HCT116 (cell line): ENCODE data around the gene NPFFR1. TPM values are rescaled to one million over a fixed set of nuclear protein-coding genes. Genes with fewer than 3 reads are reported as not detected.
A peak's percentile ranks its signal among the peaks of the same experiment; 100 is the strongest.

ENCODE experiments used
- ATAC-seq: fragments of 200-7000 bp; cut with Tn5 transposase; 2 replicates; pipeline ENCODE4 v1.9.1; 2020; ENCODE audit warnings: mild to moderate bottlenecking, moderate library complexity
- BruUV-seq: library from RNA; stranded (reverse); fragments of 400-500 nt; replicated peaks from 2 replicates; lab custom pipeline; 2021; lab: Mats Ljungman, UMichigan
- CTCF ChIA-PET: fragments of 300-600 bp; sonication (Branson Sonifier 250); formaldehyde crosslinking; loops from one replicate; lab custom pipeline; 2021; ENCODE audit warnings: antibody characterized with exemption; lab: Charles Lee
- POLR2A ChIA-PET: fragments of 300-600, 350-600 bp; sonication (Branson Sonifier 250); formaldehyde crosslinking; loops from one replicate; lab custom pipeline; 2021; ENCODE audit warnings: antibody characterized with exemption; lab: Charles Lee
- RAD21 ChIA-PET, 2 experiments: fragments of 300-600 bp; sonication (Branson Sonifier 250); formaldehyde crosslinking; loops; one replicate each; lab custom pipeline; 2023; ENCODE audit warnings: low total read pairs in 2 of 2; ENCODE audit not compliant: uncharacterized antibody in 2 of 2, unreplicated experiment in 2 of 2, low non-redundant PET in 1 of 2; lab: Charles Lee
- DNase-seq: peaks from one replicate; pipeline ENCODE4 v3.0.0-alpha.2; 2010; ENCODE audit warnings: low read depth, low spot score
- H2AFZ ChIP-seq: fragments of 200-600 bp; shearing (Covaris generic), sonication (generic); 2 replicates; pipeline ENCODE4 v1.6.1; 2017; ENCODE audit warnings: low read depth, mixed run types, mixed read lengths, antibody characterized with exemption, low read length; ENCODE audit not compliant: poor library complexity, severe bottlenecking
- H3K27ac ChIP-seq: 2 replicates; pipeline ENCODE4 v1.5.1; 2012; ENCODE audit warnings: low read depth, low read length
- H3K27me3 ChIP-seq: fragments of 200-600 bp; sonication (generic); 2 replicates; pipeline ENCODE4 v1.6.1; 2016; ENCODE audit warnings: mixed run types, low read length, mixed read lengths; ENCODE audit not compliant: insufficient read depth
- H3K36me3 ChIP-seq, 2 experiments: fragments of 200-500 bp in 1 of 2; fragments of 200-600 bp in 1 of 2; sonication (Bioruptor generic) in 1 of 2; sonication (generic) in 1 of 2; 2 replicates each; pipeline versions ENCODE4 v1.5.1 to v1.6.1; 2014 to 2016; ENCODE audit warnings: low read length in 2 of 2, inconsistent platforms in 1 of 2, mixed read lengths in 1 of 2, mixed run types in 1 of 2; ENCODE audit not compliant: insufficient read depth in 2 of 2, control insufficient read depth in 1 of 2
- H3K4me1 ChIP-seq, 2 experiments: fragments of 200-600 bp in 1 of 2; sonication (generic) in 1 of 2; 2 replicates each; pipeline versions ENCODE4 v1.5.1 to v1.6.1; 2012 to 2017; ENCODE audit warnings: low read length in 2 of 2, inconsistent platforms in 1 of 2, mild to moderate bottlenecking in 1 of 2, mixed read lengths in 1 of 2, mixed run types in 1 of 2, moderate library complexity in 1 of 2; ENCODE audit not compliant: insufficient read depth in 2 of 2, control insufficient read depth in 1 of 2
- H3K4me2 ChIP-seq: fragments of 200-600 bp; sonication (generic); 2 replicates; pipeline ENCODE4 v1.6.1; 2017; ENCODE audit warnings: mixed run types, low read length, mixed read lengths
- H3K4me3 ChIP-seq, 2 experiments: fragments of 200-600 bp in 1 of 2; sonication (generic) in 1 of 2; replicated peaks in 1 of 2; 2 replicates each; pipeline ENCODE4 v1.5.1; 2011 to 2016; ENCODE audit warnings: low read length in 2 of 2, control low read depth in 1 of 2, low read depth in 1 of 2, mild to moderate bottlenecking in 1 of 2, mixed read lengths in 1 of 2, mixed run types in 1 of 2
- H3K79me2 ChIP-seq: fragments of 200-600 bp; sonication (generic); 2 replicates; pipeline ENCODE4 v1.6.1; 2017; ENCODE audit warnings: mild to moderate bottlenecking, mixed run types, low read length, moderate library complexity, mixed read lengths; ENCODE audit not compliant: insufficient read depth
- H3K9ac ChIP-seq: fragments of 200-600 bp; sonication (generic); 2 replicates; pipeline ENCODE4 v1.6.1; 2016; ENCODE audit warnings: low read length, mixed read lengths
- H3K9me2 ChIP-seq: fragments of 200-600 bp; sonication (generic), shearing (Covaris generic); 2 replicates; pipeline ENCODE4 v1.6.1; 2017; ENCODE audit warnings: mixed run types, mild to moderate bottlenecking, moderate library complexity; ENCODE audit not compliant: insufficient read depth
- H3K9me3 ChIP-seq, 2 experiments: fragments of 200-500 bp in 1 of 2; fragments of 200-600 bp in 1 of 2; sonication (Bioruptor generic) in 1 of 2; sonication (generic) in 1 of 2; 2 replicates each; pipeline ENCODE4 v1.6.1; 2014 to 2017; ENCODE audit warnings: low read length in 2 of 2, mixed read lengths in 2 of 2, inconsistent platforms in 1 of 2, low read depth in 1 of 2, mild to moderate bottlenecking in 1 of 2, mixed run types in 1 of 2, moderate library complexity in 1 of 2; ENCODE audit not compliant: control insufficient read depth in 1 of 2, insufficient read depth in 1 of 2
- H4K20me1 ChIP-seq: fragments of 200-600 bp; sonication (generic), shearing (Covaris generic); 2 replicates; pipeline ENCODE4 v1.6.1; 2017; ENCODE audit warnings: mixed run types, mild to moderate bottlenecking, moderate library complexity; ENCODE audit not compliant: insufficient read depth
- ATF3 ChIP-seq: IDR thresholded peaks from 2 replicates; pipeline ENCODE4 v1.6.1; 2012
- CBX3 ChIP-seq: IDR thresholded peaks from 2 replicates; pipeline ENCODE4 v1.6.1; 2012; ENCODE audit warnings: low read depth
- CTCF ChIP-seq, 3 experiments: fragments of 200-600 bp in 1 of 3; sonication (generic) in 1 of 3; IDR thresholded peaks in 2 of 3; conservative IDR thresholded peaks in 1 of 3; 2 replicates each; pipeline ENCODE4 v1.5.1; 2012 to 2017; ENCODE audit warnings: low read depth in 2 of 3, low read length in 2 of 3, antibody characterized with exemption in 1 of 3, borderline replicate concordance in 1 of 3, control low read depth in 1 of 3, mild to moderate bottlenecking in 1 of 3, mixed read lengths in 1 of 3, mixed run types in 1 of 3, moderate library complexity in 1 of 3; ENCODE audit not compliant: insufficient read depth in 1 of 3
- EGR1 ChIP-seq: IDR thresholded peaks from 2 replicates; pipeline ENCODE4 v1.6.1; 2012; ENCODE audit warnings: low read depth
- ELF1 ChIP-seq: IDR thresholded peaks from 2 replicates; pipeline ENCODE4 v1.6.1; 2012; ENCODE audit warnings: low read depth, borderline replicate concordance
- EZH2 ChIP-seq: fragments of 200-600 bp; sonication (generic); IDR thresholded peaks from 2 replicates; pipeline ENCODE4 v1.6.1; 2017; ENCODE audit warnings: antibody characterized with exemption, mixed run types
- FOSL1 ChIP-seq: IDR thresholded peaks from 2 replicates; pipeline ENCODE4 v1.6.1; 2012; ENCODE audit warnings: low read depth
- JUND ChIP-seq: IDR thresholded peaks from 2 replicates; pipeline ENCODE4 v1.6.1; 2012
- MAX ChIP-seq: IDR thresholded peaks from 2 replicates; pipeline ENCODE4 v1.6.1; 2012
- POLR2A ChIP-seq: IDR thresholded peaks from 2 replicates; pipeline ENCODE4 v1.7.0; 2011; ENCODE audit warnings: borderline replicate concordance; ENCODE audit not compliant: insufficient read depth, insufficient read length; ENCODE audit errors: extremely low read depth
- SP1 ChIP-seq: IDR thresholded peaks from 2 replicates; pipeline ENCODE4 v1.6.1; 2012; ENCODE audit warnings: low read depth
- SRF ChIP-seq: IDR thresholded peaks from 2 replicates; pipeline ENCODE4 v1.6.1; 2012; ENCODE audit warnings: low read depth
- TCF7L2 ChIP-seq: IDR thresholded peaks from 2 replicates; pipeline ENCODE4 v1.7.0; 2011; ENCODE audit warnings: borderline replicate concordance, inconsistent platforms; ENCODE audit not compliant: insufficient read depth, insufficient read length; ENCODE audit errors: extremely low read depth
- ZNF274 ChIP-seq: fragments of 200-500 bp; sonication (Bioruptor generic); IDR thresholded peaks from 2 replicates; pipeline ENCODE4 v1.6.1; 2014; ENCODE audit warnings: mild to moderate bottlenecking, low read depth, low read length, inconsistent platforms
- intact Hi-C: fragments of 100-400 bp; cut with micrococcal nuclease; formaldehyde crosslinking; loops from 2 replicates; pipeline ENCODE4 v1.10.0; 2022
- total RNA-seq: library from RNA; stranded (reverse); gene quantifications from one replicate; pipeline ENCODE4 v1.2.1, GENCODE V29; 2021; ENCODE audit not compliant: unreplicated experiment
- TF ChIP-seq, protein P1 (sequence below): IDR thresholded peaks from 2 replicates; pipeline ENCODE4 v1.6.1; 2011; ENCODE audit warnings: mild to moderate bottlenecking, low read length, moderate library complexity; ENCODE audit not compliant: insufficient replicate concordance; ENCODE audit errors: extremely low read depth

Gene NPFFR1
- total RNA-seq, 1 experiment from 2014 or later, result 0.02 TPM

GRCh38 chr10:70331486-70332268 lies 47.9 kb upstream of the NPFFR1 start (continued):
- peak; percentile 94 for TF ChIP-seq CBX3
- TF ChIP-seq ELF1, result no peak; the same call in 1 of the 2 replicates
- peak; percentile 73; the same call in 1 of the 2 replicates for TF ChIP-seq MAX
- no peak for TF ChIP-seq EZH2
- TF ChIP-seq POLR2A, result no peak
- TF ChIP-seq, all 23 proteins: peak for 13

GRCh38 chr10:70331160-70331485 lies 47.3 kb upstream of the NPFFR1 start:
- ChIA-PET CTCF (no interaction called here), RAD21 (no interaction called here), POLR2A (no interaction called here)
- Histone ChIP-seq H2AFZ (no peak overlapping the region), H3K4me2 (peak overlapping the region; percentile 75), H3K9ac (peak overlapping the region; percentile 24; the same call in 1 of the 2 replicates), H3K4me3 (peak overlapping the region in 1 of 2 experiments; percentile 35; a peak in 1 of 4 replicates), H3K9me2 (no peaks in the 10 kb centered on the region), H3K36me3 (no peaks in the 10 kb centered on the region), H3K9me3 (no peaks in the 10 kb centered on the region), H3K79me2 (no peaks in the 10 kb centered on the region; the same call in 1 of the 2 replicates), H4K20me1 (peaks cover 4% of the 10 kb centered on the region; the same call in 1 of the 2 replicates), H3K27me3 (no peaks in the 10 kb centered on the region), H3K4me1 (peaks cover 24 to 35% of the 10 kb centered on the region in 2 experiments), H3K27ac (peak overlapping the region; percentile 43)
- BruUV-seq, result no TSS peak
- ATAC-seq (no peak), DNase-seq (no peak)
- intact Hi-C loops, result loop anchor here (1.0 to 5.0 kb wide), 2 partner anchors 59 to 110 kb away; no protein-coding TSS in a partner anchor
- TF ChIP-seq MAX, result no peak
- no peak for TF ChIP-seq TCF7L2
- no peak for TF ChIP-seq FOSL1
- no peak for TF ChIP-seq EGR1
- TF ChIP-seq, protein P1, sequence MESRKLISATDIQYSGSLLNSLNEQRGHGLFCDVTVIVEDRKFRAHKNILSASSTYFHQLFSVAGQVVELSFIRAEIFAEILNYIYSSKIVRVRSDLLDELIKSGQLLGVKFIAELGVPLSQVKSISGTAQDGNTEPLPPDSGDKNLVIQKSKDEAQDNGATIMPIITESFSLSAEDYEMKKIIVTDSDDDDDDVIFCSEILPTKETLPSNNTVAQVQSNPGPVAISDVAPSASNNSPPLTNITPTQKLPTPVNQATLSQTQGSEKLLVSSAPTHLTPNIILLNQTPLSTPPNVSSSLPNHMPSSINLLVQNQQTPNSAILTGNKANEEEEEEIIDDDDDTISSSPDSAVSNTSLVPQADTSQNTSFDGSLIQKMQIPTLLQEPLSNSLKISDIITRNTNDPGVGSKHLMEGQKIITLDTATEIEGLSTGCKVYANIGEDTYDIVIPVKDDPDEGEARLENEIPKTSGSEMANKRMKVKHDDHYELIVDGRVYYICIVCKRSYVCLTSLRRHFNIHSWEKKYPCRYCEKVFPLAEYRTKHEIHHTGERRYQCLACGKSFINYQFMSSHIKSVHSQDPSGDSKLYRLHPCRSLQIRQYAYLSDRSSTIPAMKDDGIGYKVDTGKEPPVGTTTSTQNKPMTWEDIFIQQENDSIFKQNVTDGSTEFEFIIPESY, result no peak
- no peak for TF ChIP-seq JUND
- no peak for TF ChIP-seq ZNF274
- TF ChIP-seq CTCF (IDR thresholded peaks at IDR 0.05 in 2 of 3, conservative IDR thresholded peaks at IDR 0.05 in 1 of 3; ENCODE audit: borderline replicate concordance in 1 of 3, insufficient read depth in 1 of 3, low read depth in 2 of 3, low read length in 2 of 3), result no peak
- TF ChIP-seq EZH2, result no peak
- no peak for TF ChIP-seq ATF3
- TF ChIP-seq SRF, result no peak
- TF ChIP-seq SP1, result no peak
